DND-41 (cell line): Measurements from ENCODE around the gene TEX22.

Experiments
- EZH2 ChIP-seq: IDR thresholded peaks from 3 replicates; pipeline ENCODE4 v1.6.1; 2012; ENCODE audit warnings: borderline replicate concordance, low read depth, mild to moderate bottlenecking, moderate library complexity, low read length, inconsistent platforms; ENCODE audit not compliant: severe bottlenecking
- TF ChIP-seq, protein P1 (sequence below): IDR thresholded peaks from 2 replicates; pipeline ENCODE4 v1.5.1; 2012; ENCODE audit warnings: borderline replicate concordance, low read length, moderate library complexity, mild to moderate bottlenecking; ENCODE audit not compliant: poor library complexity, severe bottlenecking; ENCODE audit errors: extremely low read depth

DNA sequence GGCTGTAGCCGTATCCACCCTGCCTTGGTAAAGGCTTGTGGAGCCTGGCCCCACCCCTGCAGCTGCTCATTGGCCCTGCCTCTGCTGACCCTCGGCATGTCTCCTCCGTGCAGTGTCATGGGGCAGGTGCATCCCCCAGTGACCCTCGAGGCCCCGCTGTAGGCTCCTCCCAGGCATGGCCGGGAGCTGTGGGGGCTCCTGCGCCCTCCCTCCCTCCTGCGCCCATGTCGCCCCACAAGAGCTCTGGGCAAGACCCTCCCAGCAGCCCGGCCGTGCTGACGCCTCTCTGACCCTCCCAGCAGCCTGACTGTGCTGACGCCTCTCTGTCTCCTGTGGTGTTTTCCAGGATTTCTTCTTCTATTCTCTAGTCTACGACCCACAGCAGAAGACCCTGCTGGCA, 55.5 kb downstream of the TEX22 start:
- TF ChIP-seq, protein P1, sequence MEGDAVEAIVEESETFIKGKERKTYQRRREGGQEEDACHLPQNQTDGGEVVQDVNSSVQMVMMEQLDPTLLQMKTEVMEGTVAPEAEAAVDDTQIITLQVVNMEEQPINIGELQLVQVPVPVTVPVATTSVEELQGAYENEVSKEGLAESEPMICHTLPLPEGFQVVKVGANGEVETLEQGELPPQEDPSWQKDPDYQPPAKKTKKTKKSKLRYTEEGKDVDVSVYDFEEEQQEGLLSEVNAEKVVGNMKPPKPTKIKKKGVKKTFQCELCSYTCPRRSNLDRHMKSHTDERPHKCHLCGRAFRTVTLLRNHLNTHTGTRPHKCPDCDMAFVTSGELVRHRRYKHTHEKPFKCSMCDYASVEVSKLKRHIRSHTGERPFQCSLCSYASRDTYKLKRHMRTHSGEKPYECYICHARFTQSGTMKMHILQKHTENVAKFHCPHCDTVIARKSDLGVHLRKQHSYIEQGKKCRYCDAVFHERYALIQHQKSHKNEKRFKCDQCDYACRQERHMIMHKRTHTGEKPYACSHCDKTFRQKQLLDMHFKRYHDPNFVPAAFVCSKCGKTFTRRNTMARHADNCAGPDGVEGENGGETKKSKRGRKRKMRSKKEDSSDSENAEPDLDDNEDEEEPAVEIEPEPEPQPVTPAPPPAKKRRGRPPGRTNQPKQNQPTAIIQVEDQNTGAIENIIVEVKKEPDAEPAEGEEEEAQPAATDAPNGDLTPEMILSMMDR, result no peak
- TF ChIP-seq EZH2, result no peak
